HepG2 (cell line): ENCODE data around the gene DTNB. TPM values are rescaled to one million over a fixed set of nuclear protein-coding genes. Genes with fewer than 3 reads are reported as not detected.
A peak's percentile ranks its signal among the peaks of the same experiment; 100 is the strongest.

Source experiments
- AGO1 ChIP-seq: fragments of 200-400 bp; formaldehyde crosslinking; IDR thresholded peaks from 2 replicates; pipeline ENCODE4 v1.6.1; 2017; ENCODE audit warnings: mild to moderate bottlenecking, low read depth, low read length, moderate library complexity; ENCODE audit not compliant: poor library complexity, severe bottlenecking
- ATM ChIP-seq: fragments of 450-650 bp; IDR thresholded peaks from 2 replicates; pipeline ENCODE4 v1.7.1; 2017; ENCODE audit warnings: mild to moderate bottlenecking, borderline replicate concordance
- CEBPG ChIP-seq: IDR thresholded peaks from 2 replicates; pipeline ENCODE4 v1.6.1; 2016
- CHCHD3 ChIP-seq: sonication (generic); formaldehyde crosslinking; IDR thresholded peaks from 2 replicates; pipeline ENCODE4 v1.8.0; 2022; ENCODE audit warnings: mild to moderate bottlenecking, missing genetic modification reagents, moderate library complexity
- FOXA1 ChIP-seq, 2 experiments: fragments of 450-650 bp in 1 of 2; sonication (generic) in 1 of 2; formaldehyde crosslinking in 1 of 2; IDR thresholded peaks; 2 replicates each; pipeline versions ENCODE4 v1.4.0 to v1.6.1; 2016 to 2020; ENCODE audit warnings: missing genetic modification reagents in 1 of 2
- HNF4A ChIP-seq: sonication (generic); formaldehyde crosslinking; IDR thresholded peaks from 2 replicates; pipeline ENCODE4 v1.4.0; 2020; ENCODE audit warnings: missing genetic modification reagents
- HOXA9 ChIP-seq: sonication (generic); formaldehyde crosslinking; IDR thresholded peaks from 2 replicates; pipeline ENCODE4 v1.8.1; 2022; ENCODE audit warnings: missing genetic modification reagents, mild to moderate bottlenecking, moderate library complexity, borderline replicate concordance
- KDM6A ChIP-seq: IDR thresholded peaks from 2 replicates; pipeline ENCODE4 v1.6.1; 2016; ENCODE audit warnings: low read depth
- NFIC ChIP-seq: IDR thresholded peaks from 2 replicates; pipeline ENCODE4 v1.6.1; 2012; ENCODE audit warnings: mild to moderate bottlenecking, low read length, inconsistent platforms
- PHF21A ChIP-seq: sonication (generic); formaldehyde crosslinking; IDR thresholded peaks from 2 replicates; pipeline ENCODE4 v1.5.0; 2020; ENCODE audit warnings: mild to moderate bottlenecking, missing genetic modification reagents
- SOX5 ChIP-seq: IDR thresholded peaks from 2 replicates; pipeline ENCODE4 v1.6.1; 2016; ENCODE audit warnings: borderline replicate concordance
- TGIF2 ChIP-seq: IDR thresholded peaks from 2 replicates; pipeline ENCODE4 v1.6.1; 2016; ENCODE audit warnings: control low read depth, missing compliant biosample characterization
- TOE1 ChIP-seq: sonication (generic); formaldehyde crosslinking; IDR thresholded peaks from 2 replicates; pipeline ENCODE4 v1.4.0; 2020; ENCODE audit warnings: mild to moderate bottlenecking, missing genetic modification reagents
- ZBTB21 ChIP-seq: sonication (generic); formaldehyde crosslinking; IDR thresholded peaks from 2 replicates; pipeline ENCODE4 v1.4.0; 2020; ENCODE audit warnings: missing genetic modification reagents
- ZFP62 ChIP-seq: sonication (generic); formaldehyde crosslinking; IDR thresholded peaks from 2 replicates; pipeline ENCODE4 v1.4.0; 2020; ENCODE audit warnings: missing genetic modification reagents
- ZNF572 ChIP-seq: sonication (generic); formaldehyde crosslinking; IDR thresholded peaks from 2 replicates; pipeline ENCODE4 v1.5.1; 2020; ENCODE audit warnings: mild to moderate bottlenecking, missing genetic modification reagents
- ZNF629 ChIP-seq: sonication (generic); formaldehyde crosslinking; conservative IDR thresholded peaks from 2 replicates; pipeline ENCODE4 v1.5.0; 2020; ENCODE audit warnings: missing genetic modification reagents
- ZSCAN25 ChIP-seq: sonication (generic); formaldehyde crosslinking; IDR thresholded peaks from 2 replicates; pipeline ENCODE4 v1.8.0; 2022; ENCODE audit warnings: mild to moderate bottlenecking, missing genetic modification reagents
- polyA plus RNA-seq, 8 experiments: library from polyadenylated mRNA; depleted of rRNA in 3 of 8; stranded (reverse) in 7 of 8; unstranded in 1 of 8; fragments of >200 nt; fragmentation: Illumina TruSeq in 4 of 8; extraction: Trizol in 4 of 8; gene quantifications; 2 replicates each; pipeline versions ENCODE4 v1.2.1 to v1.2.3, GENCODE V29; 2011 to 2016; ENCODE audit warnings: low read depth in 4 of 8, missing spikeins in 1 of 8, mixed read lengths in 1 of 8; ENCODE audit not compliant: insufficient read depth in 1 of 8
- total RNA-seq, 5 experiments: library from RNA; depleted of rRNA; stranded (reverse); fragments of >200 nt; fragmentation: Illumina TruSeq; extraction: Trizol; gene quantifications; 2 replicates each; pipeline ENCODE4 v1.2.3, GENCODE V29; 2016; ENCODE audit warnings: low read depth in 1 of 5
- TF ChIP-seq, protein P1 (sequence below): IDR thresholded peaks from 2 replicates; pipeline ENCODE4 v1.6.1; 2018; ENCODE audit warnings: missing genetic modification reagents
- TF ChIP-seq, protein P2 (sequence below): sonication (generic); formaldehyde crosslinking; IDR thresholded peaks from 2 replicates; pipeline ENCODE4 v1.9.0; 2021; ENCODE audit warnings: missing genetic modification reagents, mild to moderate bottlenecking, borderline replicate concordance
- TF ChIP-seq, protein P3 (sequence below): sonication (generic); formaldehyde crosslinking; IDR thresholded peaks from 2 replicates; pipeline ENCODE4 v1.4.0; 2020; ENCODE audit warnings: missing genetic modification reagents
- TF ChIP-seq, protein P4 (sequence below): sonication (generic); formaldehyde crosslinking; IDR thresholded peaks from 2 replicates; pipeline ENCODE4 v1.4.0; 2020; ENCODE audit warnings: mild to moderate bottlenecking, low read depth, missing genetic modification reagents
- TF ChIP-seq, protein P5 (sequence below): sonication (generic); formaldehyde crosslinking; IDR thresholded peaks from 2 replicates; pipeline ENCODE4 v1.4.0; 2020; ENCODE audit warnings: low read depth, mild to moderate bottlenecking, missing genetic modification reagents
- TF ChIP-seq, protein P6 (sequence below): sonication (generic); formaldehyde crosslinking; IDR thresholded peaks from 2 replicates; pipeline ENCODE4 v1.5.1; 2020; ENCODE audit warnings: mild to moderate bottlenecking, missing genetic modification reagents, borderline replicate concordance

DTNB gene
- total and polyA plus RNA-seq, 2 of the 13 experiments (the other 11 are each of a cell fraction or from before 2014, with no cell fraction given) = 14.4 to 23.9 TPM

DNA sequence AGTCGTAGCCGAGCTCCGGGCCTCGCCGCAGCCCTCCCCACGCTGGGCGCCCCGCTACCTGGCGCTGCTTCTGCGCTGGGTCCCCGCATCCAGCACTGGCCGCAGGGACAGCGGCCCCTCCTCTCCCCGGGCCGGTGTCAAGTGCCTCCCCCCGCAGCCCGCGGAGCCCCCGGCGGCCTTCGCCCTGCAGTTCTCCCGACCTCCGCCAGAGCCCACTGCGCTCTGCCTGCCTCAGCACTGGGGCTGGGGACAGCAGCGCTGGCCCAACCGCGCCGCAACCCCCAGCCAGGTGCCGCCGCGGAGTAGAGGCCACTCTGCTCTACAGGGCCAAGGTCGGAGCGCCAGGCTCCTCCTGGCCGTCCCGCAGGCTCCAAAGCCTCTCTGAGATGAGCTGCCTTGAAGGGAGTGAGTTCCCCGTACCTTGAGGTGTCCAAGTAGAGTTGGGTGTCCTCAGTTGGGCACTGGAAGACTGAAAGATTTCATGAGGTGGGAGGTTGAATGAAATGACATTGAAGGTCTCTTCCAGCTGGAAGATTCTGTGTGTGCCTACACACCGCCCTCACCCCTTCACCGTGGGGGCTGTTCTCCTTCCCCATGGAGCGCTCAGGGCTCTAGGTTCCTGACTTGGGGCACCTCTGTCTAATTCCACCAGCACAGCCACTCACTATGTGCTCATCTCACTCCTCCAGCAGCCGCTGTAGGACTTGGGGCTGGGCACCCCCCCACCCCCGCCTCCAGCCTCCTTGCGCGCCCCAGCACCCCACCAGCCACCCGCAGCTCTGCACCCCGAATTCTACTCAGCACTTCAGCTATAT, 330.8 kb downstream of the DTNB start (continued):
- TF ChIP-seq, protein P1, sequence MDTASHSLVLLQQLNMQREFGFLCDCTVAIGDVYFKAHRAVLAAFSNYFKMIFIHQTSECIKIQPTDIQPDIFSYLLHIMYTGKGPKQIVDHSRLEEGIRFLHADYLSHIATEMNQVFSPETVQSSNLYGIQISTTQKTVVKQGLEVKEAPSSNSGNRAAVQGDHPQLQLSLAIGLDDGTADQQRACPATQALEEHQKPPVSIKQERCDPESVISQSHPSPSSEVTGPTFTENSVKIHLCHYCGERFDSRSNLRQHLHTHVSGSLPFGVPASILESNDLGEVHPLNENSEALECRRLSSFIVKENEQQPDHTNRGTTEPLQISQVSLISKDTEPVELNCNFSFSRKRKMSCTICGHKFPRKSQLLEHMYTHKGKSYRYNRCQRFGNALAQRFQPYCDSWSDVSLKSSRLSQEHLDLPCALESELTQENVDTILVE (CRISPR knock-in tag) = peak; percentile 94
- TF ChIP-seq AGO1 (peak; percentile 67), ZFP62 (CRISPR knock-in tag) (no peak), KDM6A (CRISPR knock-in tag) (no peak), TOE1 (CRISPR knock-in tag) (peak; percentile 31; the same call in 1 of the 2 replicates), NFIC (no peak), FOXA1 (IDR thresholded peaks at IDR 0.05) (no peak), FOXA1 (CRISPR knock-in tag; IDR thresholded peaks at IDR 0.05) (peak; percentile 50), ZNF629 (CRISPR knock-in tag) (peak; percentile 39; the same call in 1 of the 2 replicates), HNF4A (CRISPR knock-in tag) (peak; percentile 84), ZSCAN25 (CRISPR knock-in tag) (peak; percentile 79; the same call in 1 of the 2 replicates), ATM (no peak), ZNF572 (peak; percentile 90; the same call in 1 of the 2 replicates), HOXA9 (CRISPR knock-in tag) (peak; percentile 73; the same call in 1 of the 2 replicates), TGIF2 (peak; percentile 62; the same call in 1 of the 2 replicates), ZBTB21 (CRISPR knock-in tag) (no peak), CHCHD3 (CRISPR knock-in tag) (peak; percentile 77; the same call in 1 of the 2 replicates), SOX5 (peak; percentile 58; the same call in 1 of the 2 replicates), PHF21A (CRISPR knock-in tag) (peak; percentile 95), CEBPG (CRISPR knock-in tag) (peak; percentile 45)
- TF ChIP-seq, protein P2, sequence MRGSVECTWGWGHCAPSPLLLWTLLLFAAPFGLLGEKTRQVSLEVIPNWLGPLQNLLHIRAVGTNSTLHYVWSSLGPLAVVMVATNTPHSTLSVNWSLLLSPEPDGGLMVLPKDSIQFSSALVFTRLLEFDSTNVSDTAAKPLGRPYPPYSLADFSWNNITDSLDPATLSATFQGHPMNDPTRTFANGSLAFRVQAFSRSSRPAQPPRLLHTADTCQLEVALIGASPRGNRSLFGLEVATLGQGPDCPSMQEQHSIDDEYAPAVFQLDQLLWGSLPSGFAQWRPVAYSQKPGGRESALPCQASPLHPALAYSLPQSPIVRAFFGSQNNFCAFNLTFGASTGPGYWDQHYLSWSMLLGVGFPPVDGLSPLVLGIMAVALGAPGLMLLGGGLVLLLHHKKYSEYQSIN (CRISPR knock-in tag) = no peak
- TF ChIP-seq, protein P3, sequence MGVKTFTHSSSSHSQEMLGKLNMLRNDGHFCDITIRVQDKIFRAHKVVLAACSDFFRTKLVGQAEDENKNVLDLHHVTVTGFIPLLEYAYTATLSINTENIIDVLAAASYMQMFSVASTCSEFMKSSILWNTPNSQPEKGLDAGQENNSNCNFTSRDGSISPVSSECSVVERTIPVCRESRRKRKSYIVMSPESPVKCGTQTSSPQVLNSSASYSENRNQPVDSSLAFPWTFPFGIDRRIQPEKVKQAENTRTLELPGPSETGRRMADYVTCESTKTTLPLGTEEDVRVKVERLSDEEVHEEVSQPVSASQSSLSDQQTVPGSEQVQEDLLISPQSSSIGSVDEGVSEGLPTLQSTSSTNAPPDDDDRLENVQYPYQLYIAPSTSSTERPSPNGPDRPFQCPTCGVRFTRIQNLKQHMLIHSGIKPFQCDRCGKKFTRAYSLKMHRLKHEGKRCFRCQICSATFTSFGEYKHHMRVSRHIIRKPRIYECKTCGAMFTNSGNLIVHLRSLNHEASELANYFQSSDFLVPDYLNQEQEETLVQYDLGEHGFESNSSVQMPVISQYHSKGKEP (CRISPR knock-in tag) = peak; percentile 76; the same call in 1 of the 2 replicates
- TF ChIP-seq, protein P4, sequence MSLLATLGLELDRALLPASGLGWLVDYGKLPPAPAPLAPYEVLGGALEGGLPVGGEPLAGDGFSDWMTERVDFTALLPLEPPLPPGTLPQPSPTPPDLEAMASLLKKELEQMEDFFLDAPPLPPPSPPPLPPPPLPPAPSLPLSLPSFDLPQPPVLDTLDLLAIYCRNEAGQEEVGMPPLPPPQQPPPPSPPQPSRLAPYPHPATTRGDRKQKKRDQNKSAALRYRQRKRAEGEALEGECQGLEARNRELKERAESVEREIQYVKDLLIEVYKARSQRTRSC (CRISPR knock-in tag) = no peak
- TF ChIP-seq, protein P5, sequence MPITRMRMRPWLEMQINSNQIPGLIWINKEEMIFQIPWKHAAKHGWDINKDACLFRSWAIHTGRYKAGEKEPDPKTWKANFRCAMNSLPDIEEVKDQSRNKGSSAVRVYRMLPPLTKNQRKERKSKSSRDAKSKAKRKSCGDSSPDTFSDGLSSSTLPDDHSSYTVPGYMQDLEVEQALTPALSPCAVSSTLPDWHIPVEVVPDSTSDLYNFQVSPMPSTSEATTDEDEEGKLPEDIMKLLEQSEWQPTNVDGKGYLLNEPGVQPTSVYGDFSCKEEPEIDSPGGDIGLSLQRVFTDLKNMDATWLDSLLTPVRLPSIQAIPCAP (CRISPR knock-in tag) = no peak
- TF ChIP-seq, protein P6, sequence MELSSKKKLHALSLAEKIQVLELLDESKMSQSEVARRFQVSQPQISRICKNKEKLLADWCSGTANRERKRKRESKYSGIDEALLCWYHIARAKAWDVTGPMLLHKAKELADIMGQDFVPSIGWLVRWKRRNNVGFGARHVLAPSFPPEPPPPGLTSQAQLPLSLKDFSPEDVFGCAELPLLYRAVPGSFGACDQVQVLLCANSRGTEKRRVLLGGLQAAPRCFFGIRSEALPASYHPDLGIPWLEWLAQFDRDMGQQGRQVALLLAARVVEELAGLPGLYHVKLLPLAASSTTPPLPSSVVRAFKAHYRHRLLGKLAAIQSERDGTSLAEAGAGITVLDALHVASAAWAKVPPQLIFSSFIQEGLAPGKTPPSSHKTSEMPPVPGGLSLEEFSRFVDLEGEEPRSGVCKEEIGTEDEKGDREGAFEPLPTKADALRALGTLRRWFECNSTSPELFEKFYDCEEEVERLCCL (CRISPR knock-in tag) = no peak
